ENCODE data around the gene NECAB3. TPM values are rescaled to one million over a fixed set of nuclear protein-coding genes. Genes with fewer than 3 reads are reported as not detected.

Gene NECAB3
- total RNA-seq, 1 donor from 2014 or later = 26.9 TPM

DNA sequence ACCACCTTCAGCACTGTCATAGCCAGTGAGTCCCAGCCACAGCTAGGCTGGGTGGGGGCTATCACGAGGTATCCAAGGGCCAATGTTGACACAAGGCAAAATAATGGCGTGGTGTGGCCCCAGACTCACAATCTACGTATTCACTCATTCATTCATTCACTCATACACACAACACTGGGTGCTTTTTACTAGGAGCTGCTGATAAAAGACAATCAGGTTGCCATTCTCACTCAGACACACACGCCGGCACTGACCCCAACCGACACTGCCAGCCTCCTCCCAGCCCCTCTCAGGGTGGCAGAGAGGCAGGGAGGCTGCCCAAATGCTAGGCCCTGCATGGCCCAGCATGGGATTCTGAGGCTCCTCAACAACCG lies 13.6 kb downstream of the NECAB3 start:
- DNase-seq (ENCODE audit: low read depth) = no peak
- TF ChIP-seq, protein P1, sequence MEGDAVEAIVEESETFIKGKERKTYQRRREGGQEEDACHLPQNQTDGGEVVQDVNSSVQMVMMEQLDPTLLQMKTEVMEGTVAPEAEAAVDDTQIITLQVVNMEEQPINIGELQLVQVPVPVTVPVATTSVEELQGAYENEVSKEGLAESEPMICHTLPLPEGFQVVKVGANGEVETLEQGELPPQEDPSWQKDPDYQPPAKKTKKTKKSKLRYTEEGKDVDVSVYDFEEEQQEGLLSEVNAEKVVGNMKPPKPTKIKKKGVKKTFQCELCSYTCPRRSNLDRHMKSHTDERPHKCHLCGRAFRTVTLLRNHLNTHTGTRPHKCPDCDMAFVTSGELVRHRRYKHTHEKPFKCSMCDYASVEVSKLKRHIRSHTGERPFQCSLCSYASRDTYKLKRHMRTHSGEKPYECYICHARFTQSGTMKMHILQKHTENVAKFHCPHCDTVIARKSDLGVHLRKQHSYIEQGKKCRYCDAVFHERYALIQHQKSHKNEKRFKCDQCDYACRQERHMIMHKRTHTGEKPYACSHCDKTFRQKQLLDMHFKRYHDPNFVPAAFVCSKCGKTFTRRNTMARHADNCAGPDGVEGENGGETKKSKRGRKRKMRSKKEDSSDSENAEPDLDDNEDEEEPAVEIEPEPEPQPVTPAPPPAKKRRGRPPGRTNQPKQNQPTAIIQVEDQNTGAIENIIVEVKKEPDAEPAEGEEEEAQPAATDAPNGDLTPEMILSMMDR (conservative IDR thresholded peaks at IDR 0.05; ENCODE audit: low read depth, low read length) = no peak
- no peak overlapping the region for H3K4me3 ChIP-seq (ENCODE audit: low read depth, low read length)

DNA sequence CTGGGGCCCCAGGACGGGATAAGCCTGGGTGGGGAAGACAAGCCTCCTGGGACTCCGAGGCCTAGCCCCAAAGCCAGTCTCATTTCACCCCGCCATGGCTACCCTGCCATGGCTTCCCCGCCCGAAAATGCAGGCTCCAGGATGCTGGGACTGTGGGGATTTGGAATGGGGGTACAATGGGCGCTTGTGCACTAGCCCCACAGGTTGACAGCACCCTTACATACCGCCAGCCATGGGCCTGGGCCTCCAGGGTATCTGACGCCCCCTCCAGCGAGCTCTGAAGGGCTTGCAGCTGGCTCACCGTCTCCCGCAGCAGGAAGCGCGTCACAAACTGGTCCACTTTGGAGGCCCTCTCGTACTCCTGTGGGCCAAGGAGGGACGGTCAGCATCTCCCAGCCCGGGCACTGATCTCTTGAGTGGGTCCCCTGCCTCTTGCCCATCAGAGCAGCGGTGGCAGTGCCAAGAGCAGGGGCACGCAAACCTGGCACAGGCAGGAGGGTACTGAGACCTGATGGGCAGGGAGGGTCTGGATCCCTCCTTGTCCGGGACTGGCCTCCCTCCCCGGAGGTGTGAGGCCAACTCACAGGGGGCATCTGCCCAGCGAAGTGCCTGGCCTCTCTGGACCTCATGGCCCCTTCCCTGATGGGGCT lies 14.1 kb downstream of the NECAB3 start:
- H3K4me3 ChIP-seq (ENCODE audit: low read depth, low read length) = no peak overlapping the region
- DNase-seq (ENCODE audit: low read depth) = no peak
- TF ChIP-seq, protein P1 (conservative IDR thresholded peaks at IDR 0.05; ENCODE audit: low read depth, low read length) = no peak

DNA sequence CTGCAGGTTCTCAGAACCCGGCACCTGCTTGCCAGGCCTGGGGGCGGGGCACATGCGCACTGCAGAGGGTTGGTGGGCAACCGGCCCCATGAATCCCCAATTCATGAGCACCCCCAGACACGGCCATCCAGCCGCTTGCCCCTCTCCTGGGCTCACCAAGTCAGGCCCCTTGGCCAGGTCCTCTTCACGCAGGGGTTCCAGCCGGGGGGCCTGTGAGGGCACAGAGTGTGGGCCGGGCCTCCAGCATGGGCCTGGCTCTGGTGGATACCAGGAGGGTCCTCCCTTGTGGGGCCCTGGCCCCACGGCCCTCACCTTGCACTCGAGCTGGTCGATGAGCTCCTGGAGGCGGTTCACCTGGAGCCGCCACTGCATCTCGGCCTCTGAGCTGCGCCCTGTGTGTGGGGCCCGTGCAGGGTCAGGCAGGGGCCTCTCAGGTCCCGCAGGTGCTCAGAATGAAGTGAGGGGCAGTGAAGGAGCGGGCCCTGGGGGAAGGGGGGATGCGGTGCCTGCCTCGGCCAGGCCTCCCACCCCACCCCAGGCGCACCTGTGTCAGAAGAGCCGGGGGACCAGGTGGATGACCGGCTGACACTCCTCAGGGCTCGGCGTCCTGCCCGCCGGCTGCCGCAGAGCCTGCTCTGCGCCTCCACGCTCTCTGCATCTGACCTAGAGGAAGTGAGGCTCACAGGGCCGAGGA lies 14.7 kb downstream of the NECAB3 start:
- H3K4me3 ChIP-seq (ENCODE audit: low read depth, low read length) = no peak overlapping the region
- TF ChIP-seq, protein P1 (conservative IDR thresholded peaks at IDR 0.05; ENCODE audit: low read depth, low read length) = no peak
- DNase-seq (ENCODE audit: low read depth) = no peak

DNA sequence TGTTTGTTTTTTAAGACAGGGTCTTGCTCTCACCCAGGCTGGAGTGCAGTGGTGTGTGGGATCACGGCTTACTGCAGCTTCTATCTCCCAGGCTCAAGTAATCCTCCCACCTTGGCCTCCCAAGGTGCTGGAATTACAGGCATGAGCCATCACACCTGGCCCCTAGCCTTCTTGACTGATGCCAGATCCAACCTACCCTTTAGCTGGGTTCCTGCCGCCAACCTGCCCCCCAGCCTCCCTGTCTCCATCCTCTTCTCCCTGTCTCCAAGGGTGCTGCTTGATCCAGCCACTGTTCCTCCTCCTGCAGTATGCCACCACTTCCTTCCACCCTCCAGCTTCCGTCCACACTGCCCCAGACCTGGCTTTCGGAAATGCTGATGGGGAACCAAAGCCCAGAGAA lies 15.3 kb downstream of the NECAB3 start:
- no peak overlapping the region for H3K4me3 ChIP-seq (ENCODE audit: low read depth, low read length)
- TF ChIP-seq, protein P1 (conservative IDR thresholded peaks at IDR 0.05; ENCODE audit: low read depth, low read length) = no peak
- no peak for DNase-seq (ENCODE audit: low read depth)

DNA sequence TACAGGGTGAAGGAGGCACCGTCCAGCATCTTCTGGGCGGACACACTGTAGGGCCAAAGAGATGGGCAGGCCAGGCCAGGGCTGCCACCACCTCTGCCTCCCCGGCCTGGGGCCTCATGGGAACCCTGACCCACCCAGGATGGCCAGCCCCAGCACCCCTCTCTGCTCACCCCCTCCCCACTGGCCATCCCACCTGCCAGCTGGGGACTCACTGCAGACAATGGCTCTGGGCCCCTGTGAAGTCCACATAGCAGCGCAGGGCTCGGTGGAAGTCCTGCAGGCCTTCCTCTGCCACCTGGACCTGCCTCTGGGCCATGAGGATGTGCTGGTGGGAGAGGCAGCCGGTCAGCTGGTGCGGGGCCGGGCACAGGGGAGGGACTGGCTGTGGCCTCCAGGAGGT lies 15.7 kb downstream of the NECAB3 start:
- TF ChIP-seq, protein P1 (conservative IDR thresholded peaks at IDR 0.05; ENCODE audit: low read depth, low read length) = no peak
- no peak for DNase-seq (ENCODE audit: low read depth)
- no peak overlapping the region for H3K4me3 ChIP-seq (ENCODE audit: low read depth, low read length)

DNA sequence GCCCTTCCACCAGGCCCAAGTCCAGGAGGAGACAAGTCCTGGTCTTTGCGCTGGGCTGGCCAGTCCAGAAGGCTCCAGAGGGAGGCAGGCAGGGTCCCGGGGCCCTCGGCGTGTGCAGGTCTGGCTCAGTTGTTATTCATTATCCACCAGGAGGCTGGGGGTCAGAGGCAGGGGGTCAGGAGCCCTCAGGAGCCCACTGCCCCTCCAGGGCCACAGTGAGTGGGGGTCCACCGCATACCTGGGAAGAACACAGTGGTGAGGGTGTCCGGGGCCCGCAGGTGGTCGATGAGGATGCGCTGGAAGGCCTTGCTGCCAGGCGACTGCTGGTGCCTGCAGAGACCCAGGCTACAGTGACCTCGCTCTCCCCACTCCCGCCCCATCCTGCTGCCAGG lies 16.5 kb downstream of the NECAB3 start:
- no peak for DNase-seq (ENCODE audit: low read depth)
- no peak overlapping the region for H3K4me3 ChIP-seq (ENCODE audit: low read depth, low read length)
- TF ChIP-seq, protein P1 (conservative IDR thresholded peaks at IDR 0.05; ENCODE audit: low read depth, low read length) = no peak

All from epithelial cell of proximal tubule (primary cell).